Gastrocnemius medialis (tissue), 4 donors: ENCODE data around the gene DDX1.

ENCODE experiments used
- CTCF ChIP-seq, 5 experiments: fragments of 450-650 bp in 3 of 5; fragments of 200-600 bp in 2 of 5; sonication (generic) in 2 of 5; IDR thresholded peaks in 4 of 5; conservative IDR thresholded peaks in 1 of 5; 1 replicate in 4 of 5; 2 replicates in 1 of 5; pipeline ENCODE4 v1.5.1; 2016 to 2019; ENCODE audit warnings: antibody characterized with exemption in 5 of 5, mild to moderate bottlenecking in 3 of 5, moderate library complexity in 3 of 5
- POLR2A ChIP-seq, 2 donors: fragments of 450-650 bp; IDR thresholded peaks; one replicate each; pipeline ENCODE4 v1.6.1; 2017; ENCODE audit warnings: antibody characterized with exemption in 2 of 2, mild to moderate bottlenecking in 2 of 2, moderate library complexity in 2 of 2

GRCh38 chr2:15647622-15648590 is 56.2 kb downstream of the DDX1 start:
- TF ChIP-seq CTCF (IDR thresholded peaks at IDR 0.05 in 4 of 5, conservative IDR thresholded peaks at IDR 0.05 in 1 of 5) = no peak
- no peak for TF ChIP-seq POLR2A (IDR thresholded peaks at IDR 0.05)
